ENCODE results near the gene NXN. TPM values are rescaled to one million over a fixed set of nuclear protein-coding genes. Genes with fewer than 3 reads are reported as not detected.

The NXN gene
- total RNA-seq, 4 donors from 2014 or later: 10.6 to 222 (median 13.8) TPM

- in situ Hi-C loops (cut with MboI; ENCODE audit: low pct_ligation_motif_present in 1 of 4, low pct_unique_long_range_greater_than_20kb in 1 of 4, low sequenced_read_pairs in 3 of 4): no loop called here
- WGBS, 2 donors (ENCODE audit: low coverage in 1 of 2): 76 to 83% methylated on average over 9 of the region's 9 CpGs
- Histone ChIP-seq H3K27ac (no peak overlapping the region), H3K4me1 (peaks cover 0 to 8% (median 4%) of the 10 kb centered on the region in 4 donors), H3K36me3 (no peaks in the 10 kb centered on the region), H3K9me3 (no peaks in the 10 kb centered on the region), H3K27me3 (no peaks in the 10 kb centered on the region), H3K4me3 (no peak overlapping the region)
- no peak for DNase-seq
- no peak for TF ChIP-seq POLR2A (IDR thresholded peaks at IDR 0.05)
- TF ChIP-seq POLR2AphosphoS5 (IDR thresholded peaks at IDR 0.05): no peak
- TF ChIP-seq EP300 (IDR thresholded peaks at IDR 0.05; ENCODE audit: low read depth): no peak
- no peak for TF ChIP-seq CTCF (IDR thresholded peaks at IDR 0.05)
- intact Hi-C loops (cut with DNase I; ENCODE audit: low total_unique reads): no loop called here
Measured at GRCh38 chr17:923633-924032, 55.9 kb downstream of the NXN start.

- TF ChIP-seq EP300 (IDR thresholded peaks at IDR 0.05; ENCODE audit: low read depth): no peak
- no peak for TF ChIP-seq CTCF (IDR thresholded peaks at IDR 0.05)
- TF ChIP-seq POLR2A (IDR thresholded peaks at IDR 0.05): no peak
- no peak for TF ChIP-seq POLR2AphosphoS5 (IDR thresholded peaks at IDR 0.05)
- no peaks in the 10 kb centered on the region for H3K27me3 ChIP-seq
- H3K4me1 ChIP-seq: peaks cover 0 to 4% (median 0%) of the 10 kb centered on the region in 4 donors
- no peak overlapping the region for H3K4me3 ChIP-seq
- H3K36me3 ChIP-seq: no peaks in the 10 kb centered on the region
- in situ Hi-C loops (cut with MboI; ENCODE audit: low pct_ligation_motif_present in 1 of 4, low pct_unique_long_range_greater_than_20kb in 1 of 4, low sequenced_read_pairs in 3 of 4) (no loop called here), intact Hi-C loops (cut with DNase I; ENCODE audit: low total_unique reads) (no loop called here)
- no peaks in the 10 kb centered on the region for H3K9me3 ChIP-seq
- 86% methylated on average over 7 to 13 of the region's 13 CpGs for WGBS, 2 donors (ENCODE audit: low coverage in 1 of 2)
- no peak for DNase-seq
- H3K27ac ChIP-seq: no peak overlapping the region
Measured at GRCh38 chr17:921161-921560, 58.4 kb downstream of the NXN start.

- H3K36me3 ChIP-seq: no peaks in the 10 kb centered on the region
- no peaks in the 10 kb centered on the region for H3K27me3 ChIP-seq
- 89% methylated on average over 16 of the region's 16 CpGs; no CpG with 5 or more reads in 1 of the 2 donors for whole genome bisulfite sequencing, 2 donors (ENCODE audit: low coverage in 1 of 2)
- no peak overlapping the region for H3K27ac ChIP-seq
- H3K9me3 ChIP-seq: no peaks in the 10 kb centered on the region
- H3K4me3 ChIP-seq: no peak overlapping the region
- in situ Hi-C loops (cut with MboI; ENCODE audit: low pct_ligation_motif_present in 1 of 4, low pct_unique_long_range_greater_than_20kb in 1 of 4, low sequenced_read_pairs in 3 of 4): no loop called here
- DNase-seq: no peak
- no peak for TF ChIP-seq POLR2A (IDR thresholded peaks at IDR 0.05)
- TF ChIP-seq POLR2AphosphoS5 (IDR thresholded peaks at IDR 0.05): no peak
- peaks cover 0 to 14% (median 5%) of the 10 kb centered on the region in 4 donors for H3K4me1 ChIP-seq
- intact Hi-C loops (cut with DNase I; ENCODE audit: low total_unique reads): no loop called here
Measured at GRCh38 chr17:920190-920589, 59.4 kb downstream of the NXN start.

GRCh38 chr17:917941-918740 is 61.4 kb downstream of the NXN start:
- H3K36me3 ChIP-seq: no peaks in the 10 kb centered on the region
- intact Hi-C loops (cut with DNase I; ENCODE audit: low total_unique reads): loop anchor here (10.0 kb wide), 1 partner anchor 57 kb away; the partner anchor contains the start of gene NXN
- H3K27me3 ChIP-seq: no peaks in the 10 kb centered on the region
- no peaks in the 10 kb centered on the region for H3K9me3 ChIP-seq
- DNase-seq: no peak
- in situ Hi-C loops (cut with MboI; ENCODE audit: low pct_ligation_motif_present in 1 of 4, low pct_unique_long_range_greater_than_20kb in 1 of 4, low sequenced_read_pairs in 3 of 4): no loop called here
- H3K27ac ChIP-seq: peak overlapping the region; percentile 15 to 58 (median 31)
- TF ChIP-seq EP300 (IDR thresholded peaks at IDR 0.05; ENCODE audit: low read depth) (no peak), POLR2AphosphoS5 (IDR thresholded peaks at IDR 0.05) (no peak), POLR2A (IDR thresholded peaks at IDR 0.05) (no peak), CTCF (IDR thresholded peaks at IDR 0.05) (no peak)
- WGBS, 2 donors (ENCODE audit: low coverage in 1 of 2): 75 to 82% methylated on average over 24 to 30 of the region's 30 CpGs
- peaks cover 1 to 19% (median 6%) of the 10 kb centered on the region in 4 donors for H3K4me1 ChIP-seq
- no peak overlapping the region for H3K4me3 ChIP-seq

Measured in transverse colon (tissue), 4 donors.